ENCODE data around the gene METTL17.
"Not testable (repeated sequence)": the region's sequence is repeated elsewhere in the genome, so short reads cannot be mapped to it uniquely, and the experiment has no call there.

The METTL17 gene

GRCh38 chr14:21025371-21026273, 35.8 kb downstream of the METTL17 start:
- no peak for FAIRE-seq

- FAIRE-seq, result no peak
Observed at GRCh38 chr14:21026274-21026987, 36.7 kb downstream of the METTL17 start.

- no peak for FAIRE-seq
Observed at GRCh38 chr14:21026988-21027315, 37.2 kb downstream of the METTL17 start.

DNA sequence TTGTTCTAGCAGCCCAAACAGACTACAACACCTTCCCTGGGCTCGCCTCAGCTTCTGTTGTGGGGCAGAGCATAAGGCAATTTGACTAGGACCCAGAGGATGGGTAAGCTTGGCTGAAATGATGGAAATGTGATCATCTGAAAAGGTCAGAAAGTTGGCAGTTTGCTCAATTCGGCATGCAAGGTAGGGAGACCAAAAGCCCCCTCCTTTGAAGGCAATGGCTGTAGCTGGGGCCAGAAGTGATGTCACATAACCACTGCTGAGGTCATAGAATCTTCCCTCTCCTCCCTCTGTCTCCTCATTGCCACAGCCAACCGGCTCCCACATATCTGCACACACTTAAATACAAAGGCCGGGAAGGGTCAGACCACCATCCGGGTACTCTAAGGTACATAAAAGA, 40.1 kb downstream of the METTL17 start, which contains the start of gene TPPP2:
TSS of gene TPPP2 (plus strand) at position 301 of the 400 bp plus-strand sequence. CDS start 365 bp downstream, outside the sequence.
- FAIRE-seq, result no peak

DNA sequence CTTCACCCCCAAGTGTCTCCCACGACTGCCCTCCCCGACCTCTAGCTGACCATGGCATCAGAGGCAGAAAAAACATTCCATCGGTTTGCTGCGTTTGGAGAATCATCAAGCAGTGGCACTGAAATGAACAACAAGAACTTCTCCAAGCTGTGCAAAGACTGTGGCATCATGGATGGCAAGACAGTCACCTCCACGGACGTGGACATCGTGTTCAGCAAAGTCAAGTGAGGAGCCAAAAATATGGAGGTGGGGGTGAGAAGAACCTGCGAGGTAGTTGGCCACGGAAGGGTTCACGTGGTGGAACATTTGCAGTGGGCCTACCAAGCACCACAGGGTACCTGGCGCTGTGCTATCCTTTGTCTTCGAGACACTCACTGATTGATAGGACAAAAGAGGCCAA, 40.8 kb downstream of the METTL17 start:
- FAIRE-seq, result no peak

- no peak for FAIRE-seq
Observed at GRCh38 chr14:21032326-21033132, 42.7 kb downstream of the METTL17 start.

DNA sequence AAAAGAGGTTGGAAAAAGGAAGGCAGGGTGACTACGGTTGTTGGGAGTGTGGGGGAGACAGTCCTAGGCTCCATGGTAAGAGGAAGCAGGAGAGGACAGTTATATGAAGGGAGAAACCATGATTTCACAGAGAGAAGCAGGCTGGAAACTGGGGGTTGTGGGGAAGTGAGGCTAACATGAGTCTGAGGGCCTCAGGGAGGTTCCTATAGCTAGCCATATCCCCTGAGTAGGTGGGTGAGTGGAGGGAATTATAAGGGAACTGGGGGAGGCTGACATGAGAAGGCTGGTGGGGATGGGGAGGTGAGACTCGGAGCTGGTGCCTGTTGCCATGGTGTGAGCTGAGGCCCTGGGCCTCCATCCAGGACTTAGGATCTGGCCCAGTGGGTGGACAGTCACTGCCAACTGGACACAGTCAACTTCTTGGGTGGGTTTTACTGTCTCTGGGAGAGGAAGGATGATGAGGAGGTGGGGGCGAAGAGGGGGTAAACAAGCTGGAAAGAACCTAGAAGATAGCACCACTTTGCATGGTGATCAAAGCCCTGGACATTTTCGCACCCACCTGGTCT, 43.4 kb downstream of the METTL17 start:
- FAIRE-seq, result no peak

- FAIRE-seq, result no peak
Observed at GRCh38 chr14:21034707-21035106, 44.9 kb downstream of the METTL17 start, which contains the start of gene RNASE13. TSS of gene RNASE13 (minus strand) at chr14:21034807. CDS start at chr14:21034288, 519 bp downstream.

DNA sequence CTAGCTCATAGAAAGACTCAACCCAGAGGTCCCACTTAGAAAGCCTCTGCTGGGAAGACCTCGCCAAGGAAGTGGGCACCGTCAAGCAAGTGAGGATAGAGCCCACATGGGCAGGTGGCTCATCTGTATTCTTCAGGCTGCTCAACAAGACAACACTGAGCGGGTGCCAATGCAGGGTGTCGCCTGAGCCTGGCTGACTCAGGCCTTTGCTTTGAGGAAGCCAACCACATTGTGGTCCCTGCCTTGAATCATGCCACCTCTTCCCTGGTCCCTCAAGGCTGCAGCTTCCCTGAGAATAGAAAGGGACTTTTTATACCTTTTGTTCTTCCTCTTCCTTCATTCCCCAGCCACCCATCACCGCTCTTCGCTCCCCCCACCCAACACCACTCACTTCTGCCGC, 47.0 kb downstream of the METTL17 start:
- no peak for FAIRE-seq

- FAIRE-seq, result no peak
Observed at GRCh38 chr14:21037156-21037555, 47.4 kb downstream of the METTL17 start.

DNA sequence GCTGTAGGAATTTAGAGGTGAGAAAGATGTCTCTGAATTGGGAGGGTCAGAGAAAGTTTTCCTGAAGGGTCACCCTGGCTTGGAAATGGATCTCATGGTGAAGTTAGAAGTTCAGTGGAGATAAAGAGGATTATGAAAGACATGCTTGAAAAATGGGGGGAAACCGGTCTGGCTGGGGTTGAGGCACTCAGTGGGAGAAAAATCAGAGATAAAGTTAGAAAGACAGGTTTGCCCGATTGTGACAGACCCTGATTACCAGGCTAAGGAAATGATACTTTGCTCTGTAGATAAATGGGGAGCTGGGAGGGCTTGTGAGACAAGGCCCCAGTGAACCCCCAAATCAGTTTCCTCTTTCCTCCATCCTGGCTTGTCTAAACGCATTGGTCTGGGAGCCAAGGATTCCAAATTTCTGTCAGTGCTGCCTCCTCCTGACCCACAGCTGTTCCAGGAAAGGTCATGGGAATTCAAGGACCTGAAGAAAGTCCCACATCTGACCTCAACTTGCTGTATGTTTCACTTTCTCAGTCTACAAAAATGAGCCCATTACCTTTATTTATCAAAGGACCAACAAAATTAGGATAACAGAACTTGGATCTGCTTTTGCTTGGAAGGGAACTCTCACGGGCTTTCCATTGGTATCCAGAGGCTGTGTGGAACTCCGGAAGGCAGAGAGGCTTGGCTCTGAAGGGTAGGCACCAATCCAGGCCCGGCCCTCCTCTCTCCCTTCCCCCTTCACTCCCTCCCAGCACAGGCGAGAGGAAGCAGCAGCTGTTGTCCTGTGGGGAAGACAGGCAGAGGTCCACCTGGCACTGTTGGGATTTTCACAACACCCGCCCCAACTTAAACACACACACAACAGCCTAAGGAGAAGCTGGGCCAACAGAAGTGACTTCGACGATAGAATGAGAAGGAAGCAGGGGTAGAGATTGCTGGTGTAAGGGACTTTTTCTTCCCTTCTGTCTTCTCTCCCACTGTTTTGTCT, 49.0 kb downstream of the METTL17 start:
- no peak for FAIRE-seq

DNA sequence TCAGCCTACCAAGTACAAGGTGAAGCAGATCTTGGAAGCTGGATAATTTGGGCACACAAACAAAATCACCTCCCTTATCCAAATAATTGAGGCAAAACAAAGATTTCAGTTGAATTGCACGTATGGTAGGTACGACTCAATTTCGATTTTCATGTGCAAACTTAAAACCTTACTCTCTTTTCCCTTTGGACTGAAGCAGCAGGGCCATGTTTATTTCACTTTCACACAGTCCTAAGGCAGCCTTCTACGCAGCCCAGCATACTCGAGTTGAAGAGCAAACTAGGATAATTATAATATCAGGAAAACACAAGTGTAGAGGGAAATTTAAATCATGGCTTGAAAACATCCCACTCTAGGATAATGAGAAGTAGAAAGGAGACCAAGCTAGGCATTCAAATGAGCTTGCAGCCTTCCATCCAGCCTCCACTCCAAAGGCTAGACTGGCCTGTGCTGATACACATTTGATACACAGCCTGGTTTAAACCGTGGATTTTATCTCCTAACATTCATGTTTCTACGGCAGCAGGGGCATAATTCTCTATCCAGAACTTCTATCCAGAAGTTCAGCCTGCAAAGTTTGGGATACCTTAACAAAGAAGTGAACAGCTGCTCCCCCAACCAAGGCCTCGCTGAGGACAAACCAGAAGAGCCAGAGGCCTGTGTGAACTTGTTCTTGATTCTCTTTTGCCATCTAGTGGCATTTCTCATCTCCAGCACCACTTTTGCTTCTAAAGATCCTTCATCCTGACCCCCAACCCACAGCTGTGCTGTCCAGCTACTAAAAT, 50.0 kb downstream of the METTL17 start:
- peak; percentile 46 for FAIRE-seq

GRCh38 chr14:21040370-21040925, 50.7 kb downstream of the METTL17 start:
- no peak for FAIRE-seq

DNA sequence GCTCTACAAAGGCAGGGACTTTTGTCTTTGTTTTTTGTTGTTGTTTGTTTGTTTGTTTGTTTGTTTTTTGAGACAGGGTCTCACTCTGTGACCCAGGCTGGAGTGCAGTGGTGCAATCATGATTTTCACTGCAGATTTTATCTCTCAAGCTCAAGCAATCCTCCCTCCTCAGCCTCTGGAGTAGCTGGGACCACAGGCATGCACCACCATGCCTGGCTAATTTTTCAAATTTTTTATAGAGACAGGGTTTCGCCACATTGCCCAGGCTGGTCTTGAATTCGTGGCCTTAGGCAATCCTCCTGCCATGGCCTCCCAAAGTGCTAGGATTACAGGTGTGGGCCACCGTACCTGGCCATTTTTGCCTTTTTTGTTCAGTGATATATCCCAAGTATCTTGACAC, 51.2 kb downstream of the METTL17 start:
- not testable (repeated sequence) for FAIRE-seq

GRCh38 chr14:21041676-21042433, 52.1 kb downstream of the METTL17 start, which contains the start of gene RNASE7:
TSS of gene RNASE7 (plus strand) at chr14:21042362. CDS start at chr14:21042993, 631 bp downstream.
- FAIRE-seq, result no peak

DNA sequence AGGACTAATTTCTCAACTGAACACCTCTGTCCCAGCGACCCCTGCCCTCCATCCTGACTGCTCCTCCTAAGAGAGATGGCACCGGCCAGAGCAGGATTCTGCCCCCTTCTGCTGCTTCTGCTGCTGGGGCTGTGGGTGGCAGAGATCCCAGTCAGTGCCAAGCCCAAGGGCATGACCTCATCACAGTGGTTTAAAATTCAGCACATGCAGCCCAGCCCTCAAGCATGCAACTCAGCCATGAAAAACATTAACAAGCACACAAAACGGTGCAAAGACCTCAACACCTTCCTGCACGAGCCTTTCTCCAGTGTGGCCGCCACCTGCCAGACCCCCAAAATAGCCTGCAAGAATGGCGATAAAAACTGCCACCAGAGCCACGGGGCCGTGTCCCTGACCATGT, 53.1 kb downstream of the METTL17 start:
- FAIRE-seq, result no peak

- no peak for FAIRE-seq
Observed at GRCh38 chr14:21043387-21043973, 53.7 kb downstream of the METTL17 start.

- no peak for FAIRE-seq
Observed at GRCh38 chr14:21043974-21044618, 54.3 kb downstream of the METTL17 start.
